NCI-H2196 treated with DMSO at 0.1 percent for 48 hours (cell line): ENCODE measurements around the gene AANAT.
"Not testable (repeated sequence)": the region's sequence is repeated elsewhere in the genome, so short reads cannot be mapped to it uniquely, and the experiment has no call there.

Experiments
- DNase-seq: peaks from one replicate; lab custom pipeline; 2025; ENCODE audit not compliant: unreplicated experiment; lab: John Stamatoyannopoulos, UW

Gene AANAT

GRCh38 chr17:76502341-76503211 is 35.2 kb downstream of the AANAT start:
- no peak for DNase-seq

DNA sequence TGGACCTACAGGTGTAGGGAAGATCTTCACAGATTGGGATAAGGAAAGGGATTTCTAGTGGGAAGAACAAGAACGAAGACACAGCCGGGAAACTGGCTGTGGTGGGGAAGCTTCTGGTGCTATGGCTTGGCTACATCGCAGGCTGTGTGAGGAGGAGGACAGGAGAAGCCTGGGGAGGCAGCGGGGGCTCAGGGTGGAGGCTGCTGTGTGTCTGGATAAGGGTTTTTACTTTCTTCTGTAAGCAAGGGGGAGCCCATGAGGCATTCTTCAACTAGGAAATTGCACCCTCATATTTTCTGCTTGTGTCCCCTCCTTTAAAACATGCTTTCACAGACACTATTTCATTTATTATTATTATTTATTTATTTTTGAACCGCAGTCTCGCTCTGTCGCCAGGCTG is 36.7 kb downstream of the AANAT start:
- no peak for DNase-seq

GRCh38 chr17:76506408-76507345 is 39.3 kb downstream of the AANAT start:
- DNase-seq, result peak; percentile 67

DNA sequence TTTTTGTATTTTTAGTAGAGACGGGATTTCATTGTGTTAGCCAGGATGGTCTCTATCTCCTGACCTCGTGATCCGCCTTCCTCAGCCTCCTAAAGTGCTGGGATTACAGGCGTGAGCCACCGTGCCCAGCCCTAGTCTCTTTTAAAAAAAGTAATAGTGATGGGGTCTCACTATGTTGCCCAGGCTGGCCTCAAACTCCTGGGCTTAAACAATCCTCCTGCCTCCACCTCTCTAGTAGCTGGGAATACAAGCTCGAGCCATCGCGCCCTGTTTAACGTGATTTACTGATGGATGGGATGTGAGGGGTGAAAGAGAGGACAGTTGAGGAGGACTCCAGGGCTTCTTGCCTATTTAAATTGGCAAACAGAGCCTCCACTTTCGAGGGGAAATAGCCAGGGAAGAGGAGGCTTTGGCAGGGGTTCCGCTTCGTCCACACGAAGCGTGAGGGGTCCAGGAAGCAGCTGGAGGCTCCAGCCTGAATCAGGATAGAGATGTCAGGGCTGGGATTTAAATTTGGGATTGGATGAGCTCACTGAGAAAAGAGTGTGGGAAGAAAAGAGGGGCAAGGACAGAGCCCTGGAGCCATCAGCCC is 41.2 kb downstream of the AANAT start:
- not testable (repeated sequence) for DNase-seq

GRCh38 chr17:76510831-76511244 is 43.4 kb downstream of the AANAT start:
- DNase-seq, result no peak

GRCh38 chr17:76511668-76512365 is 44.4 kb downstream of the AANAT start:
- no peak for DNase-seq

GRCh38 chr17:76512366-76513305 is 45.2 kb downstream of the AANAT start:
- DNase-seq, result no peak

DNA sequence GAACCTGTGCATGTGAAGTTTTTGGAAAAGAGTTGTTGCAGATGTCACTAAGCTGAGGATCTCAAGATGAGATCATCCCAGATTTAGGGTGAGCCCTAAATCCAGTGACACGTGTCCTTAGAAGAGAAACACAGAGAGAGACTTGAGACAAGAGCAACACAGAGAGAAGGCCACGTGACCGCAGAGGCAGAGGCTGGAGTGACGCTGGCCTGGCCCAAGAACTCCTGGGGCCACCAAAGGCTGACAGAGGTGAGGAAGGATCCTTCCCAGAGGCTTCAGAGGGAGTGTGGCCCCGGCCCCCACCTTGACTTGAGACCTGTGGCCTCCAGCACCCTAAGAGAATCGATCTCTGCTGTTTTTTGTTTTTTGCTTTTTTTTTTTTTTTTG is 45.9 kb downstream of the AANAT start:
- no peak for DNase-seq

DNA sequence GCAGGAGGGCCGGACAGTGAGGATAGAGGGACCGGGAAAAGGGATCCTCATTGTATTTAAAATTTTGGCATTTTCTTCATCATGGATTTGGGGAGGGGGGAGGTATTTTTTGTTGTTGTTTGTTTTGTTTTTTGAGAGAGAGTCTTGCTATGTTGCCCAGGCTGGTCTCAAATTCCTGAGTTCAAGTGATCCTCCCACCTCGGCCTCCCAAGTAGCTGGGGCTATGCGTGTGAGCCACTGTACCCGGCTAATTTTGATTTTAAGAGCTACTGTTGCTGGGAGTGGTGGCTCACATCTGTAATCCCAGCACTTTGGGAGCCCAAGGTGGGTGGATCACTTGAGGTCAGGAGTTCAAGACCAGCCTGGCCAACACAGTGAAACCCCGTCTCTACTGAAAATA is 47.0 kb downstream of the AANAT start:
- not testable (repeated sequence) for DNase-seq

GRCh38 chr17:76515274-76515949 is 48.0 kb downstream of the AANAT start:
- no peak for DNase-seq

GRCh38 chr17:76517638-76518038 is 50.2 kb downstream of the AANAT start:
- no peak for DNase-seq

GRCh38 chr17:76519048-76519966 is 51.9 kb downstream of the AANAT start:
- DNase-seq, result no peak
